PC-9 (cell line): ENCODE data around the gene ABHD17A. TPM values are rescaled to one million over a fixed set of nuclear protein-coding genes. Genes with fewer than 3 reads are reported as not detected.
"Not testable (repeated sequence)": the region's sequence is repeated elsewhere in the genome, so short reads cannot be mapped to it uniquely, and the experiment has no call there.

Experiments
- BruUV-seq: library from RNA; stranded (reverse); fragments of 400-500 nt; replicated peaks from 2 replicates; lab custom pipeline; 2021; lab: Mats Ljungman, UMichigan
- CTCF ChIA-PET: fragments of 300-600 bp; sonication (Branson Sonifier 250); formaldehyde crosslinking; loops from one replicate; lab custom pipeline; 2022; ENCODE audit warnings: antibody characterized with exemption; lab: Charles Lee
- POLR2A ChIA-PET: fragments of 300-600 bp; sonication (Branson Sonifier 250); formaldehyde crosslinking; loops from one replicate; lab custom pipeline; 2022; ENCODE audit warnings: antibody characterized with exemption; ENCODE audit not compliant: unreplicated experiment; lab: Charles Lee
- DNase-seq, 2 experiments: peaks; one replicate each; pipeline versions ENCODE4 v3.0.0 to v3.0.0-alpha.2; 2015 to 2022; ENCODE audit warnings: mixed read lengths in 1 of 2
- H2AFZ ChIP-seq: fragments of 200-600 bp; sonication (generic); 2 replicates; pipeline ENCODE4 v1.8.1; 2017; ENCODE audit warnings: antibody characterized with exemption
- H3F3A ChIP-seq: fragments of 200-600 bp; sonication (generic); 2 replicates; pipeline ENCODE4 v1.8.1; 2017; ENCODE audit warnings: antibody characterized with exemption, mild to moderate bottlenecking, low read depth; ENCODE audit not compliant: insufficient read depth
- H3K27ac ChIP-seq: fragments of 200-600 bp; sonication (generic); 2 replicates; pipeline ENCODE4 v1.6.1; 2016; ENCODE audit warnings: mixed run types
- H3K27me3 ChIP-seq: fragments of 200-600 bp; sonication (generic); 2 replicates; pipeline ENCODE4 v1.6.1; 2016; ENCODE audit warnings: low read depth, mixed run types; ENCODE audit not compliant: insufficient read depth
- H3K36me3 ChIP-seq: fragments of 200-600 bp; sonication (generic); 2 replicates; pipeline ENCODE4 v1.6.1; 2016; ENCODE audit warnings: low read depth, mixed run types
- H3K4me1 ChIP-seq: fragments of 200-600 bp; sonication (generic); replicated peaks from 2 replicates; pipeline ENCODE4 v1.6.1; 2016; ENCODE audit warnings: mixed run types; ENCODE audit not compliant: insufficient read depth
- H3K4me2 ChIP-seq: fragments of 200-600 bp; sonication (generic); 2 replicates; pipeline ENCODE4 v1.6.1; 2017; ENCODE audit warnings: mixed run types
- H3K4me3 ChIP-seq: fragments of 200-600 bp; sonication (generic); 2 replicates; pipeline ENCODE4 v1.6.1; 2016; ENCODE audit warnings: mixed run types
- H3K79me2 ChIP-seq: fragments of 200-600 bp; sonication (generic); 2 replicates; pipeline ENCODE4 v1.6.1; 2017; ENCODE audit warnings: low read depth, mixed run types
- H3K9me2 ChIP-seq: fragments of 200-600 bp; sonication (generic); 2 replicates; pipeline ENCODE4 v1.8.1; 2017; ENCODE audit warnings: mild to moderate bottlenecking; ENCODE audit not compliant: insufficient read depth
- H3K9me3 ChIP-seq: fragments of 200-600 bp; sonication (generic); 2 replicates; pipeline ENCODE4 v1.8.1; 2016; ENCODE audit warnings: low read depth; ENCODE audit not compliant: insufficient read depth
- H4K20me1 ChIP-seq: fragments of 200-600 bp; sonication (generic); 2 replicates; pipeline ENCODE4 v1.8.1; 2017; ENCODE audit not compliant: insufficient read depth
- CTCF ChIP-seq: fragments of 200-600 bp; sonication (generic); conservative IDR thresholded peaks from 2 replicates; pipeline ENCODE4 v1.6.1; 2017; ENCODE audit warnings: mixed run types, antibody characterized with exemption, mild to moderate bottlenecking, moderate library complexity
- EZH2 ChIP-seq: fragments of 200-600 bp; sonication (generic); IDR thresholded peaks from 2 replicates; pipeline ENCODE4 v1.8.0; 2017; ENCODE audit warnings: antibody characterized with exemption, low read depth
- intact Hi-C: fragments of 100-400 bp; cut with micrococcal nuclease; formaldehyde crosslinking; loops from one replicate; pipeline ENCODE4 v1.10.0; 2022; ENCODE audit not compliant: unreplicated experiment
- total RNA-seq: library from RNA; stranded (reverse); gene quantifications from 2 replicates; pipeline ENCODE4 v1.2.3, GENCODE V29; 2021

The ABHD17A gene
- total RNA-seq, 1 experiment from 2014 or later, result 35.9 TPM

- Histone ChIP-seq H3K9me3 (no peaks in the 10 kb centered on the region), H3K27ac (no peak overlapping the region), H3K79me2 (peaks cover 31% of the 10 kb centered on the region), H3K27me3 (no peaks in the 10 kb centered on the region), H3K4me2 (peak overlapping the region; percentile 91), H3K9me2 (no peaks in the 10 kb centered on the region), H3K4me1 (peaks cover 6% of the 10 kb centered on the region; the same call in 1 of the 2 replicates), H3F3A (no peaks in the 10 kb centered on the region), H4K20me1 (peaks cover 8% of the 10 kb centered on the region; the same call in 1 of the 2 replicates), H3K36me3 (no peaks in the 10 kb centered on the region), H2AFZ (no peak overlapping the region), H3K4me3 (no peak overlapping the region)
- DNase-seq, result no peak
- no peak for TF ChIP-seq EZH2
- no peak for TF ChIP-seq CTCF
- CTCF ChIA-PET, result no interaction called here
- intact Hi-C loops, result no loop called here
- POLR2A ChIA-PET, result no interaction called here
- BruUV-seq, result no TSS peak
Observed at GRCh38 chr19:1882786-1883692, 2.3 kb downstream of the ABHD17A start.

GRCh38 chr19:1882089-1882785 lies 3.1 kb downstream of the ABHD17A start:
- H3K27ac ChIP-seq, result no peak overlapping the region
- no peak overlapping the region for H2AFZ ChIP-seq
- intact Hi-C loops, result no loop called here
- peaks cover 8% of the 10 kb centered on the region; the same call in 1 of the 2 replicates for H4K20me1 ChIP-seq
- no peaks in the 10 kb centered on the region for H3F3A ChIP-seq
- no peaks in the 10 kb centered on the region for H3K27me3 ChIP-seq
- peaks cover 31% of the 10 kb centered on the region for H3K79me2 ChIP-seq
- no peak overlapping the region for H3K4me3 ChIP-seq
- no peak for DNase-seq
- H3K4me2 ChIP-seq, result no peak overlapping the region
- ChIA-PET CTCF (no interaction called here), POLR2A (no interaction called here)
- no peaks in the 10 kb centered on the region for H3K9me2 ChIP-seq
- no peak for TF ChIP-seq CTCF
- no peak for TF ChIP-seq EZH2
- peaks cover 6% of the 10 kb centered on the region; the same call in 1 of the 2 replicates for H3K4me1 ChIP-seq
- H3K36me3 ChIP-seq, result no peaks in the 10 kb centered on the region
- BruUV-seq, result no TSS peak
- H3K9me3 ChIP-seq, result no peaks in the 10 kb centered on the region

- intact Hi-C loops, H3K4me2 ChIP-seq, POLR2A ChIA-PET, H3K4me3 ChIP-seq, H2AFZ ChIP-seq, DNase-seq, H3K27me3 ChIP-seq, H3K36me3 ChIP-seq, H3K9me3 ChIP-seq, CTCF ChIA-PET, BruUV-seq, H4K20me1 ChIP-seq, H3F3A ChIP-seq, H3K4me1 ChIP-seq, H3K9me2 ChIP-seq, H3K27ac ChIP-seq: not testable (repeated sequence)
- peaks cover 31% of the 10 kb centered on the region for H3K79me2 ChIP-seq
Observed at GRCh38 chr19:1881393-1882088, 3.8 kb downstream of the ABHD17A start.
